RWPE1 (cell line): ENCODE data around the gene LZTR1.
A peak's percentile ranks its signal among the peaks of the same experiment; 100 is the strongest.
"Not testable (repeated sequence)": the region's sequence is repeated elsewhere in the genome, so short reads cannot be mapped to it uniquely, and the experiment has no call there.

Source experiments
- CTCF ChIA-PET: fragments of 350-600 bp; sonication (Branson Sonifier 250); formaldehyde crosslinking; extraction: SDS; loops from one replicate; lab custom pipeline; 2021; lab: Yijun Ruan, JAX
- POLR2A ChIA-PET: fragments of 400-600 bp; formaldehyde crosslinking; extraction: SDS; loops from one replicate; lab custom pipeline; 2020; ENCODE audit warnings: antibody characterized with exemption; ENCODE audit not compliant: low non-redundant PET; lab: Yijun Ruan, JAX
- DNase-seq: peaks from one replicate; pipeline ENCODE4 v3.0.0; 2012; ENCODE audit warnings: low spot score
- H3K27ac ChIP-seq: fragments of 450-650 bp; 2 replicates; pipeline ENCODE4 v1.5.1; 2017
- CTCF ChIP-seq: fragments of 450-650 bp; conservative IDR thresholded peaks from 2 replicates; pipeline ENCODE4 v1.5.1; 2017; ENCODE audit warnings: low read depth, mild to moderate bottlenecking

Gene LZTR1

GRCh38 chr22:21038405-21038804 lies 56.3 kb downstream of the LZTR1 start:
- DNase-seq: no peak
- ChIA-PET CTCF (no interaction called here), POLR2A (no interaction called here)
- peak overlapping the region; percentile 95 for H3K27ac ChIP-seq
- no peak for TF ChIP-seq CTCF

- peak overlapping the region; percentile 95 for H3K27ac ChIP-seq
- CTCF ChIA-PET, POLR2A ChIA-PET, DNase-seq: not testable (repeated sequence)
These were observed 57.1 kb downstream of the LZTR1 start for GRCh38 chr22:21039158-21039557.

DNA sequence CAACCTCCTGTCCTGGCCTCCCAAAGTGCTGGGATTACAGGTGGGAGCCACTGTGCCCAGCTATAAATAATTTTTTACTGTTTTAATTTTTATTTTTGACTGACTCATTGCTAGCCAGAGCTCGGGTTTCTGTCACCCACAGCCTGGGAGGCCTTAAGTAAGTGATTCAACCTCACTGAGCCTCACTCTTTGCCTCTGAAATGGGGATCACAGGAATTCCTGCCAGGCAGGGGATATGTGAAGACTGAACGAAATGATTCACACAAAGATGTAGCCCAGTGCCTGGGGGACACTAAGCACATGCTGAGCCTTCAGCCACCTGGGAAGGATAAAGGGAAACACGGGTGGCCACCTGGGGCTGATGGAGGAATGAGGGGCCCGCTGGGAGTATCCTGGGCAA lies 59.8 kb downstream of the LZTR1 start:
- H3K27ac ChIP-seq: peak overlapping the region; percentile 83
- POLR2A ChIA-PET: no interaction called here
- no peak for TF ChIP-seq CTCF
- DNase-seq: no peak
- CTCF ChIA-PET: no interaction called here

- POLR2A ChIA-PET: no interaction called here
- peak overlapping the region; percentile 83 for H3K27ac ChIP-seq
- CTCF ChIA-PET: no interaction called here
- no peak for DNase-seq
- TF ChIP-seq CTCF: no peak
These were observed 61.1 kb downstream of the LZTR1 start for GRCh38 chr22:21042978-21043859.

DNA sequence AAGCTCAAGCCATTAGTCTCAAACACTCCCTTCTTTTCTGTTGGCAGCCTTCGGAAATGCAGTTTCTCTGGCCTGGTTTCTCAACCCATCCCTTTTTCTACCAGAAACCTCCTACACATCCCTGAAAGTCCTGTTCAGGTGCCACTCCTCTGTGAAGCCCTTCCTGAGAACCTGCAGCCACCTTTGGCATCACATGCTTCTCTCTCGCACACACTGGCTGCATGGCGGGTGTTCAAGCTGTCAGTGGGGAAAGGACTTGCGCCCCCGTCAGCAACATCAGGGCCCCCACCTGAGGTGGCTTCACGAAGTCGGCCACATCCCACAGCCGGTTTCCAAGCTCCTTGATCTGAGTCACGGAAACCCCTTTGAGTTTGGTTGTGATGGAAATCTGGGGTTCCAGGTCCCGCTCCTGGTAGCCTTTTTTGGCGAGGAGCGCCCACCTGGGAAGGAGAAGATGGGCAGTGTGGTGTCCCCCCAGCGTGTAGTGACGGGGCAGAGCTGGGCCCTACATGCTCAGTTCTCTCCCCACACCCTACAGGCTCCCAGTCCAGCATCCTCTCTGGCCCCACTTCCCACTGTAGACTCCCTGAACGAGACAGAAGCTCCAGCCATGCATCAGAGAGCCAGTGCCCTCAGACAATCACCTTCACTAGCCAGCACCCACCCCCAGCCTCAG lies 61.9 kb downstream of the LZTR1 start:
- TF ChIP-seq CTCF: no peak
- CTCF ChIA-PET: no interaction called here
- POLR2A ChIA-PET: no interaction called here
- DNase-seq: no peak
- H3K27ac ChIP-seq: peak overlapping the region; percentile 83

GRCh38 chr22:21044931-21045584 lies 63.0 kb downstream of the LZTR1 start:
- DNase-seq: no peak
- TF ChIP-seq CTCF: no peak
- H3K27ac ChIP-seq: peak overlapping the region; percentile 83
- POLR2A ChIA-PET: interaction anchor here (0.5 kb wide), 1 partner anchor 30 kb away, joined by 9 read pairs; no protein-coding TSS in a partner anchor
- CTCF ChIA-PET: interaction anchor here (0.6 kb wide), 1 partner anchor 10 kb away, joined by 3 read pairs; no protein-coding TSS in a partner anchor
